A673 (cell line): Measurements from ENCODE around the gene CIAO3. TPM values are rescaled to one million over a fixed set of nuclear protein-coding genes. Genes with fewer than 3 reads are reported as not detected.

Source experiments
- BruUV-seq: library from RNA; stranded (reverse); fragments of 400-500 nt; replicated peaks from 2 replicates; lab custom pipeline; 2021; lab: Mats Ljungman, UMichigan
- CTCF ChIA-PET: fragments of 300-600 bp; sonication (Branson Sonifier 250); formaldehyde crosslinking; loops from one replicate; lab custom pipeline; 2022; ENCODE audit warnings: antibody characterized with exemption; lab: Charles Lee
- POLR2A ChIA-PET: fragments of 300-600 bp; sonication (Branson Sonifier 250); formaldehyde crosslinking; loops from one replicate; lab custom pipeline; 2022; ENCODE audit warnings: antibody characterized with exemption; ENCODE audit not compliant: low non-redundant PET; lab: Charles Lee
- DNase-seq: peaks from one replicate; pipeline ENCODE4 v3.0.0-alpha.2; 2015; ENCODE audit warnings: low spot score
- H3K27ac ChIP-seq: fragments of 200-600 bp; sonication (generic); 2 replicates; pipeline ENCODE4 v1.5.1; 2016; ENCODE audit warnings: mixed run types, low read depth, mild to moderate bottlenecking, mixed read lengths, antibody characterized with exemption, low read length; ENCODE audit not compliant: poor library complexity, severe bottlenecking
- H3K27me3 ChIP-seq: fragments of 200-600 bp; sonication (generic); replicated peaks from 2 replicates; pipeline ENCODE4 v1.6.1; 2017; ENCODE audit warnings: mixed run types, low read depth, mild to moderate bottlenecking, mixed read lengths, antibody characterized with exemption, low read length; ENCODE audit not compliant: insufficient read depth, poor library complexity
- H3K36me3 ChIP-seq: fragments of 200-600 bp; sonication (generic); 2 replicates; pipeline ENCODE4 v1.6.1; 2016; ENCODE audit warnings: mixed run types, mild to moderate bottlenecking, mixed read lengths, antibody characterized with exemption, low read length; ENCODE audit not compliant: insufficient read depth, poor library complexity, severe bottlenecking
- H3K4me1 ChIP-seq: fragments of 200-600 bp; sonication (generic); 2 replicates; pipeline ENCODE4 v1.6.1; 2017; ENCODE audit warnings: mixed run types, mild to moderate bottlenecking, mixed read lengths, antibody characterized with exemption, low read length; ENCODE audit not compliant: insufficient read depth, poor library complexity, severe bottlenecking
- H3K4me3 ChIP-seq: fragments of 200-600 bp; sonication (generic); 2 replicates; pipeline ENCODE4 v1.5.1; 2016; ENCODE audit warnings: low read depth, mixed run types, mild to moderate bottlenecking, mixed read lengths, low read length; ENCODE audit not compliant: poor library complexity, severe bottlenecking
- H3K9me3 ChIP-seq: fragments of 200-600 bp; sonication (generic); 2 replicates; pipeline ENCODE4 v1.6.1; 2016; ENCODE audit warnings: mixed run types, low read depth, mild to moderate bottlenecking, mixed read lengths, antibody characterized with exemption, low read length; ENCODE audit not compliant: poor library complexity, severe bottlenecking
- CTCF ChIP-seq: fragments of 300-800, 200-600 bp; sonication (generic); conservative IDR thresholded peaks from 2 replicates; pipeline ENCODE4 v1.5.1; 2017; ENCODE audit warnings: low read depth, mild to moderate bottlenecking, antibody characterized with exemption, low read length, moderate library complexity, mixed read lengths
- EZH2 ChIP-seq: fragments of 200-600 bp; sonication (generic); IDR thresholded peaks from 2 replicates; pipeline ENCODE4 v1.6.1; 2017; ENCODE audit warnings: borderline replicate concordance, low read depth, mild to moderate bottlenecking, mixed read lengths, antibody characterized with exemption, low read length; ENCODE audit not compliant: poor library complexity, severe bottlenecking
- intact Hi-C: fragments of 100-400 bp; cut with micrococcal nuclease; formaldehyde crosslinking; loops from one replicate; pipeline ENCODE4 v1.10.0; 2022; ENCODE audit not compliant: unreplicated experiment
- total RNA-seq: library from RNA; stranded (reverse); gene quantifications from 2 replicates; pipeline ENCODE4 v1.2.3, GENCODE V29; 2021

CIAO3 gene
- total RNA-seq, 1 experiment from 2014 or later = 48.4 TPM

- intact Hi-C loops = no loop called here
- Histone ChIP-seq H3K4me1 (peaks cover 5% of the 10 kb centered on the region), H3K27ac (no peak overlapping the region), H3K36me3 (peaks cover 6% of the 10 kb centered on the region), H3K4me3 (no peak overlapping the region), H3K9me3 (no peaks in the 10 kb centered on the region), H3K27me3 (no peaks in the 10 kb centered on the region)
- TF ChIP-seq EZH2 (no peak), CTCF (no peak)
- ChIA-PET CTCF (interaction anchor here (0.6 kb wide), 1 partner anchor 23 kb away, joined by 8 read pairs; no protein-coding TSS in a partner anchor), POLR2A (no interaction called here)
- no peak for DNase-seq
- no TSS peak for BruUV-seq
Measured at GRCh38 chr16:741986-742629, 1.3 kb upstream of the CIAO3 start.

- BruUV-seq = no TSS peak
- Histone ChIP-seq H3K27ac (peak overlapping the region; percentile 83), H3K4me1 (peaks cover 5% of the 10 kb centered on the region), H3K27me3 (no peaks in the 10 kb centered on the region), H3K9me3 (no peaks in the 10 kb centered on the region), H3K4me3 (peak overlapping the region; percentile 100), H3K36me3 (peaks cover 11% of the 10 kb centered on the region)
- DNase-seq = no peak
- ChIA-PET CTCF (no interaction called here), POLR2A (no interaction called here)
- TF ChIP-seq CTCF (no peak), EZH2 (no peak)
- intact Hi-C loops = no loop called here
Measured at GRCh38 chr16:740459-740763, 386 bp downstream of the CIAO3 start.

GRCh38 chr16:739560-740458, 988 bp downstream of the CIAO3 start:
- H3K36me3 ChIP-seq = peaks cover 11% of the 10 kb centered on the region
- POLR2A ChIA-PET = interaction anchor here (0.6 kb wide), 1 partner anchor 31 kb away, joined by 4 read pairs; no protein-coding TSS in a partner anchor
- intact Hi-C loops = no loop called here
- CTCF ChIA-PET = interaction anchor here (0.6 kb wide), 1 partner anchor 64 kb away, joined by 5 read pairs; no protein-coding TSS in a partner anchor
- H3K4me3 ChIP-seq = peak overlapping the region; percentile 100
- no TSS peak for BruUV-seq
- no peak for DNase-seq
- peak overlapping the region; percentile 83 for H3K27ac ChIP-seq
- TF ChIP-seq EZH2 (no peak), CTCF (no peak)
- H3K27me3 ChIP-seq = no peaks in the 10 kb centered on the region
- H3K4me1 ChIP-seq = peaks cover 5% of the 10 kb centered on the region
- H3K9me3 ChIP-seq = no peaks in the 10 kb centered on the region
